H9 (cell line): ENCODE data around the gene KIAA1328. TPM values are rescaled to one million over a fixed set of nuclear protein-coding genes. Genes with fewer than 3 reads are reported as not detected.

Experiments
- DNase-seq: peaks from one replicate; pipeline ENCODE4 v3.0.0-alpha.2; 2017
- H2AFZ ChIP-seq: one replicate; pipeline ENCODE4 v1.6.1; 2013; ENCODE audit warnings: mild to moderate bottlenecking, low read length, control low read depth, moderate library complexity
- H2AK5ac ChIP-seq: 2 replicates; pipeline ENCODE4 v1.6.1; 2013; ENCODE audit warnings: low read length, control low read depth, mixed read lengths; ENCODE audit not compliant: insufficient read length
- H2BK120ac ChIP-seq: one replicate; pipeline ENCODE4 v1.6.1; 2013; ENCODE audit warnings: low read depth, mild to moderate bottlenecking, low read length, control low read depth, inconsistent platforms; ENCODE audit not compliant: poor library complexity, severe bottlenecking
- H2BK12ac ChIP-seq: 2 replicates; pipeline ENCODE4 v1.6.1; 2013; ENCODE audit warnings: low read length, control low read depth, mixed read lengths, low read depth; ENCODE audit not compliant: insufficient read length
- H2BK15ac ChIP-seq: 2 replicates; pipeline ENCODE4 v1.6.1; 2013; ENCODE audit warnings: low read depth, low read length, control low read depth
- H2BK20ac ChIP-seq: one replicate; pipeline ENCODE4 v1.6.1; 2013; ENCODE audit warnings: low read depth, mild to moderate bottlenecking, low read length, control low read depth, inconsistent platforms; ENCODE audit not compliant: poor library complexity, severe bottlenecking
- H2BK5ac ChIP-seq: 2 replicates; pipeline ENCODE4 v1.6.1; 2013; ENCODE audit warnings: low read length, control low read depth, mixed read lengths; ENCODE audit not compliant: insufficient read length
- H3K14ac ChIP-seq: 2 replicates; pipeline ENCODE4 v1.6.1; 2013; ENCODE audit warnings: low read length, control low read depth; ENCODE audit not compliant: insufficient read depth
- H3K18ac ChIP-seq: 2 replicates; pipeline ENCODE4 v1.6.1; 2013; ENCODE audit warnings: low read depth, mild to moderate bottlenecking, mixed read lengths, low read length, control low read depth; ENCODE audit not compliant: insufficient read length
- H3K23ac ChIP-seq: 2 replicates; pipeline ENCODE4 v1.6.1; 2013; ENCODE audit warnings: low read length, control low read depth, mixed read lengths, low read depth; ENCODE audit not compliant: insufficient read length
- H3K23me2 ChIP-seq: 2 replicates; pipeline ENCODE4 v1.6.1; 2013; ENCODE audit warnings: low read depth, mild to moderate bottlenecking, mixed read lengths, low read length, control low read depth; ENCODE audit not compliant: insufficient read length, poor library complexity, severe bottlenecking
- H3K27ac ChIP-seq: 2 replicates; pipeline ENCODE4 v1.5.1; 2013; ENCODE audit warnings: low read length, control low read depth, mixed read lengths, low read depth; ENCODE audit not compliant: insufficient read length
- H3K27me3 ChIP-seq: 2 replicates; pipeline ENCODE4 v1.6.1; 2013; ENCODE audit warnings: low read length, control low read depth, inconsistent platforms; ENCODE audit not compliant: insufficient read depth
- H3K4ac ChIP-seq: 2 replicates; pipeline ENCODE4 v1.6.1; 2013; ENCODE audit warnings: low read depth, mild to moderate bottlenecking, control low read depth, inconsistent platforms, low read length, moderate library complexity
- H3K4me1 ChIP-seq: 2 replicates; pipeline ENCODE4 v1.6.1; 2013; ENCODE audit warnings: low read length, control low read depth, inconsistent platforms; ENCODE audit not compliant: insufficient read depth
- H3K4me2 ChIP-seq: 2 replicates; pipeline ENCODE4 v1.6.1; 2013; ENCODE audit warnings: low read length, control low read depth, mixed read lengths; ENCODE audit not compliant: insufficient read length, insufficient read depth
- H3K56ac ChIP-seq: 2 replicates; pipeline ENCODE4 v1.6.1; 2013; ENCODE audit warnings: low read depth, mild to moderate bottlenecking, mixed read lengths, low read length, control low read depth; ENCODE audit not compliant: insufficient read length
- H3K79me1 ChIP-seq: 2 replicates; pipeline ENCODE4 v1.6.1; 2013; ENCODE audit warnings: low read depth, mild to moderate bottlenecking, moderate library complexity, low read length, control low read depth, inconsistent platforms; ENCODE audit not compliant: insufficient read depth, poor library complexity, severe bottlenecking
- H3K79me2 ChIP-seq: 2 replicates; pipeline ENCODE4 v1.6.1; 2013; ENCODE audit warnings: low read length, control low read depth, inconsistent platforms; ENCODE audit not compliant: insufficient read depth
- H3K9ac ChIP-seq: 2 replicates; pipeline ENCODE4 v1.6.1; 2013; ENCODE audit warnings: low read length, control low read depth, mixed read lengths; ENCODE audit not compliant: insufficient read length; ENCODE audit errors: extremely low read depth
- H3K9me3 ChIP-seq: one replicate; pipeline ENCODE4 v1.6.1; 2013; ENCODE audit warnings: low read depth, low read length, inconsistent platforms; ENCODE audit not compliant: control insufficient read depth
- H3T11ph ChIP-seq: one replicate; pipeline ENCODE4 v1.6.1; 2013; ENCODE audit warnings: mild to moderate bottlenecking, low read length, control low read depth, inconsistent platforms
- H4K20me1 ChIP-seq: one replicate; pipeline ENCODE4 v1.6.1; 2013; ENCODE audit not compliant: control insufficient read depth, insufficient read length, insufficient read depth
- H4K5ac ChIP-seq: 2 replicates; pipeline ENCODE4 v1.6.1; 2013; ENCODE audit warnings: low read depth, mild to moderate bottlenecking, mixed read lengths, low read length, control low read depth; ENCODE audit not compliant: insufficient read length
- H4K8ac ChIP-seq: replicated peaks from 2 replicates; pipeline ENCODE4 v1.6.1; 2013; ENCODE audit warnings: low read length, control low read depth, mixed read lengths, low read depth; ENCODE audit not compliant: insufficient read length
- H4K91ac ChIP-seq: 2 replicates; pipeline ENCODE4 v1.6.1; 2013; ENCODE audit warnings: low read depth, mild to moderate bottlenecking, moderate library complexity, mixed read lengths, low read length, control low read depth; ENCODE audit not compliant: insufficient read length
- H3K27ac Mint-ChIP-seq, 3 experiments: 2 replicates in 2 of 3; 3 replicates in 1 of 3; pipeline ENCODE4 v1.8.0; 2020 to 2021; ENCODE audit warnings: mixed read lengths in 3 of 3, mild to moderate bottlenecking in 1 of 3, moderate library complexity in 1 of 3
- H3K27me3 Mint-ChIP-seq: 2 replicates; pipeline ENCODE4 v1.8.0; 2021; ENCODE audit warnings: low read depth, mild to moderate bottlenecking, moderate library complexity, mixed read lengths
- H3K36me3 Mint-ChIP-seq, 3 experiments: 2 replicates in 2 of 3; 3 replicates in 1 of 3; pipeline ENCODE4 v1.8.0; 2020 to 2021; ENCODE audit warnings: low read depth in 3 of 3, mixed read lengths in 3 of 3; ENCODE audit not compliant: insufficient read depth in 1 of 3
- H3K4me1 Mint-ChIP-seq, 2 experiments: 2 replicates each; pipeline ENCODE4 v1.8.0; 2020; ENCODE audit warnings: mixed read lengths in 2 of 2
- H3K4me3 Mint-ChIP-seq, 2 experiments: 2 replicates in 1 of 2; 3 replicates in 1 of 2; pipeline ENCODE4 v1.8.0; 2020 to 2021; ENCODE audit warnings: mild to moderate bottlenecking in 2 of 2, mixed read lengths in 2 of 2, moderate library complexity in 1 of 2
- H3K9me3 Mint-ChIP-seq, 2 experiments: 2 replicates in 1 of 2; 3 replicates in 1 of 2; pipeline ENCODE4 v1.8.0; 2020; ENCODE audit warnings: mild to moderate bottlenecking in 2 of 2, mixed read lengths in 2 of 2, moderate library complexity in 1 of 2
- CTCF ChIP-seq: fragments of 200-600 bp; sonication (generic); conservative IDR thresholded peaks from 3 replicates; pipeline ENCODE4 v1.8.0; 2021; ENCODE audit warnings: antibody characterized with exemption, mild to moderate bottlenecking
- WGBS: extraction: QIAGEN DNeasy Blood & Tissue Kit; methylation state at CpG from one replicate; pipeline ENCODE4 v1.1.7; 2013; ENCODE audit warnings: missing lambda C conversion rate, low lambda C conversion rate, mixed read lengths; ENCODE audit not compliant: insufficient read length; ENCODE audit errors: extremely low coverage; 5-methylcytosine and 5-hydroxymethylcytosine counted together
- total RNA-seq: library from RNA; stranded (reverse); gene quantifications from 2 replicates; pipeline ENCODE4 v1.2.1, GENCODE V29; 2021

Gene KIAA1328
- total RNA-seq, 1 experiment from 2014 or later = 4.9 TPM

GRCh38 chr18:36792634-36793283 lies 36.2 kb upstream of the KIAA1328 start:
- no peak overlapping the region for H2BK12ac ChIP-seq
- no peaks in the 10 kb centered on the region for H3K27me3 ChIP-seq
- no peak overlapping the region for H2BK20ac ChIP-seq
- H3K79me1 ChIP-seq = no peaks in the 10 kb centered on the region
- H3K4me3 Mint-ChIP-seq = no peak overlapping the region
- H3K56ac ChIP-seq = no peak overlapping the region
- H3K27ac Mint-ChIP-seq = no peak overlapping the region
- H3K18ac ChIP-seq = no peak overlapping the region
- H3K79me2 ChIP-seq = no peaks in the 10 kb centered on the region
- no peak overlapping the region for H3K4ac ChIP-seq
- H4K8ac ChIP-seq = no peak overlapping the region
- H4K20me1 ChIP-seq = no peaks in the 10 kb centered on the region
- H2BK120ac ChIP-seq = no peak overlapping the region
- no peak for DNase-seq
- no peak overlapping the region for H3K9ac ChIP-seq
- peaks cover 0 to 2% of the 10 kb centered on the region in 2 experiments; a peak in 1 of 4 replicates for H3K4me1 Mint-ChIP-seq
- H4K91ac ChIP-seq = no peak overlapping the region
- no CpG with 5 or more reads among the region's 4 CpGs for WGBS
- H4K5ac ChIP-seq = no peak overlapping the region
- H3K23ac ChIP-seq = no peak overlapping the region
- no peaks in the 10 kb centered on the region for H3K27me3 Mint-ChIP-seq
- peaks cover 25 to 76% (median 54%) of the 10 kb centered on the region in 3 experiments; a peak in 6 of 7 replicates for H3K36me3 Mint-ChIP-seq
- no peak overlapping the region for H2AK5ac ChIP-seq
- TF ChIP-seq CTCF = no peak
- no peaks in the 10 kb centered on the region for H3K4me1 ChIP-seq
- no peak overlapping the region for H2BK15ac ChIP-seq
- no peaks in the 10 kb centered on the region for H3K9me3 Mint-ChIP-seq
- H3K4me2 ChIP-seq = no peak overlapping the region
- no peak overlapping the region for H3K14ac ChIP-seq
- H3T11ph ChIP-seq = no peak overlapping the region
- H3K9me3 ChIP-seq = no peaks in the 10 kb centered on the region
- no peak overlapping the region for H2BK5ac ChIP-seq
- no peaks in the 10 kb centered on the region for H3K23me2 ChIP-seq
- no peak overlapping the region for H3K27ac ChIP-seq
- H2AFZ ChIP-seq = no peak overlapping the region
